ENCODE results near the gene TAF5L. TPM values are rescaled to one million over a fixed set of nuclear protein-coding genes. Genes with fewer than 3 reads are reported as not detected.

Gene TAF5L
- total and polyA plus RNA-seq, 2 of the 4 experiments (the other 2 are of a cell fraction), result 17.9 to 18.6 TPM

- Histone ChIP-seq H3K27ac (ENCODE audit: insufficient read depth, low read length) (no peak overlapping the region), H3K14ac (replicated peaks; ENCODE audit: low read depth, low read length) (no peak overlapping the region), H3K18ac (ENCODE audit: low read depth, low read length) (no peak overlapping the region), H3K9ac (ENCODE audit: low read depth, low read length) (no peak overlapping the region), H3K9me1 (ENCODE audit: insufficient read depth, low read length) (peaks cover 12% of the 10 kb centered on the region), H4K8ac (ENCODE audit: low read depth in 2 of 2, low read length in 2 of 2) (no peak overlapping the region), H3K79me1 (ENCODE audit: low read depth in 1 of 2, low read length in 2 of 2) (peaks cover 22 to 63% of the 10 kb centered on the region in 2 experiments), H4K20me1 (ENCODE audit: insufficient read depth, low read length) (peaks cover 63% of the 10 kb centered on the region), H2AFZ (replicated peaks; ENCODE audit: low read length, poor library complexity) (no peak overlapping the region), H3K27me3 (ENCODE audit: control insufficient read depth, insufficient read depth, low read length) (no peaks in the 10 kb centered on the region), H3K9me3 (ENCODE audit: control insufficient read depth, insufficient read depth, low read length) (no peaks in the 10 kb centered on the region), H2BK5ac (ENCODE audit: low read depth, low read length, poor library complexity, severe bottlenecking) (no peak overlapping the region), H2BK15ac (ENCODE audit: low read depth, low read length) (no peak overlapping the region), H2AK5ac (ENCODE audit: low read depth, low read length) (no peak overlapping the region), H4K91ac (ENCODE audit: insufficient read depth, low read depth, low read length) (no peak overlapping the region), H3K4me1 (ENCODE audit: control insufficient read depth, insufficient read depth, low read length) (peaks cover 3% of the 10 kb centered on the region), H2BK120ac (ENCODE audit: low read depth, low read length) (no peak overlapping the region), H3K23ac (ENCODE audit: low read depth, low read length) (no peak overlapping the region), H3K56ac (ENCODE audit: extremely low read depth, insufficient read depth, low read length) (no peak overlapping the region), H3K4ac (ENCODE audit: low read depth, low read length) (no peak overlapping the region), H3K36me3 (ENCODE audit: control insufficient read depth, insufficient read depth, low read length) (0 out of 2 replicates have a peak, but pooled peaks cover 2% of the 10 kb centered on the region), H2BK20ac (ENCODE audit: low read depth, low read length) (no peak overlapping the region), H4K5ac (ENCODE audit: low read depth, low read length) (no peak overlapping the region), H3K4me2 (ENCODE audit: low read depth, low read length) (no peak overlapping the region), H2AK9ac (replicated peaks; ENCODE audit: low read depth, low read length, poor library complexity) (no peak overlapping the region), H3K4me3 (ENCODE audit: insufficient read depth, low read depth, low read length) (no peak overlapping the region)
- ATAC-seq (ENCODE audit: low read depth), result no peak
- ChIA-PET CTCF (no interaction called here), POLR2A (ENCODE audit: unreplicated experiment) (no interaction called here)
- WGBS, 2 experiments (ENCODE audit: extremely low coverage in 2 of 2, insufficient read length in 1 of 2), result 100% methylated on average over 1 of the region's 3 CpGs; no CpG with 5 or more reads in 1 of the 2 experiments
- intact Hi-C loops (cut with micrococcal nuclease), result no loop called here
- dilution Hi-C loops (cut with HindIII; ENCODE audit: low sequenced_read_pairs, unreplicated experiment), result no loop called here
- TF ChIP-seq RCOR1 (IDR thresholded peaks at IDR 0.05; ENCODE audit: insufficient replicate concordance, low read length) (no peak), USF2 (IDR thresholded peaks at IDR 0.05; ENCODE audit: low read depth, low read length) (no peak), CEBPB (IDR thresholded peaks at IDR 0.05; ENCODE audit: low read depth, low read length) (peak; percentile 73), RAD21 (IDR thresholded peaks at IDR 0.05; ENCODE audit: low read length) (no peak)
- in situ Hi-C loops (cut with MboI; ENCODE audit: low sequenced_read_pairs), result no loop called here
- peak; percentile 54 for DNase-seq
- BruUV-seq (replicated peaks), result no TSS peak
Observed at GRCh38 chr1:229620876-229621275, 5.0 kb downstream of the TAF5L start.
